GM19193 (cell line): ENCODE measurements around the gene PRR12.

ENCODE experiments used
- POLR2A ChIP-seq: IDR thresholded peaks from 4 replicates; pipeline ENCODE4 v1.6.1; 2011; ENCODE audit not compliant: insufficient read depth, insufficient read length; ENCODE audit errors: extremely low read depth

Gene PRR12

DNA sequence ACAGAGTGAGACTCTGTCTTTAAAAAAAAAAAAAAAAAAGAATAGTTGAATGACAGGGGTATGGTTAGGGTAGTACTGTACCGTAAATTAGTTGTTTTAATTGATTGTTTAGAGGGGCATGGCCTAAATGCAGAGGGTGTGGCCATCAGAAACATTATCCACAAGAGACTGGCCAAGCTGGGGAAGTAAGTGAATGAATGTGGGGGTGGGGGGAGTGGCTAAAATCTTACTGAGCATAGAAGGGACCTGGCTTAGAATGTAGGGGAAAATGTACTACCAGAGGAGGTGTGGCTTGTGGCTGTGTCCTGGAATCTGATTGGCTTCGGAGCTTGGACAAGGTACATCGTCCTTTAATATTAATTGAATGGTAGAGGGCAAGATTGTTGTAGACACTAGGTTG, 78.5 kb downstream of the PRR12 start:
- no peak for TF ChIP-seq POLR2A

DNA sequence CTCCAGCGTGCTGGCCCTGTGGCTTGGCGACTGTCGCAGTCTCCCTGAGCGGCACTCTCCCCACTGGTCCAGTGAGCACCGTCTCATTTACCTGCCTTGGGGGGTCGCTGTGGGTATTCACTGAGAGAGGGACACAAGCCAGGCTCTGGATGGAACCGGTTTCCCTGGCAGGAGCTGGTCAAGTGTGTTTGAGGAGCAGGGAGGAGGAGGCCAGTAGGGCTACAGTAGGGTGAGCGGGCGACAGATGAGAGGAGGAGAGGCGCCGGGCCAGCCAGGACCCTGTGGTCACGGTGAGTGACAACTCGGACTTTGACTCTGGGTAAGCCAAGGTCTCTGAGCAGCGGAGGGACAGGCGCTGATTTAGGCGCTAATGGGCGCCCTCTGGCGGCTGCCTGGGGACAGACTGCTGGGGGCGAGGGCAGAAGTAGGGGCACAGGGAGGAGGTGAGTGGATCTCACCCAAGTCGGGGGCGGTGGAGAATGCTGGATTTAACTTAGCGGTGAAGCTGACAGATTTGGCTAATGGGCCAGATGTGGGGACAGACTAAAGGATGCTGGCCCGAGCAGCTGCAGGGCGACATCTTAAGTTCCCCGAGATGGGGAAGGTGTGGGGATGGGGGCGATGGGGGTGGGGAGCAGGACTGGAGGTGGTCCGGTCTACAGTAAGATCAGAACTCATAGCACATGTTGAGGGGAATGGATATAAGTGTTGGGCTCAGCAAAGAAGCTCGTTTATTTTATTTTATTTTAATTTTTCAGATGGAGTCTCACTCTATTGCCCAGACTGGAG, 81.3 kb downstream of the PRR12 start:
- no peak for TF ChIP-seq POLR2A
